GM20000 (cell line): Measurements from ENCODE around the gene CCDC97.

Experiments used
- DNase-seq: peaks from one replicate; pipeline ENCODE4 v3.0.0; 2012; ENCODE audit warnings: low spot score
- CTCF ChIP-seq: IDR thresholded peaks from 2 replicates; pipeline ENCODE4 v1.5.1; 2012; ENCODE audit warnings: mild to moderate bottlenecking, control low read depth; ENCODE audit errors: extremely low read depth, missing control alignments

CCDC97 gene

GRCh38 chr19:41311613-41312012 lies 1.6 kb downstream of the CCDC97 start:
- no peak for DNase-seq
- no peak for TF ChIP-seq CTCF

GRCh38 chr19:41316306-41316920 lies 6.4 kb downstream of the CCDC97 start:
- no peak for DNase-seq
- TF ChIP-seq CTCF = no peak

GRCh38 chr19:41318696-41319499 lies 8.9 kb downstream of the CCDC97 start:
- no peak for TF ChIP-seq CTCF
- DNase-seq = no peak

- TF ChIP-seq CTCF = no peak
- no peak for DNase-seq
Measured at GRCh38 chr19:41319500-41320184, 9.7 kb downstream of the CCDC97 start.

GRCh38 chr19:41320185-41320518 lies 10.2 kb downstream of the CCDC97 start:
- no peak for DNase-seq
- TF ChIP-seq CTCF = no peak

- no peak for DNase-seq
- no peak for TF ChIP-seq CTCF
Measured at GRCh38 chr19:41320568-41320967, 10.6 kb downstream of the CCDC97 start.

GRCh38 chr19:41321204-41321599 lies 11.2 kb downstream of the CCDC97 start:
- TF ChIP-seq CTCF = no peak
- DNase-seq = no peak
